ENCODE data around the gene DNAH17.

DNA sequence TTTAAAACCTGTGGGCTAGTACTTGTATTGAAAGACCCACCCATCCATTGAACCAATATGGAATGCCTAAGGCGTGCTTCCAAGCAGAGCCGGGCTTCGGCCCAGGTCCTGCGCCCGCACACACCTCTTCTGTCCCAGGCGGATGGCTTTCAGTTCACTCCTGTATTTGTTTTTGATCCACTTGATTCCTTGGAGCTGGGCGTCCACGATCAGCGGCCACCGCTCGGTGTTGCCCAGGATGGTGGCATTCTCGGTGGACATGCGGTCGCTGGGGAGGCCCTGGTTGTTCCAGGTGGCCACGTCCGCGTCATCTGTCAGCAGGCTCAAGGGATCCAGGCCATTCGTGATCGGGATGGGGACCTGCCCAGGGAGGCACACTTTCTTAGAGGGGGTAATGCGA is 122.8 kb downstream of the DNAH17 start:
- TF ChIP-seq, protein P1, sequence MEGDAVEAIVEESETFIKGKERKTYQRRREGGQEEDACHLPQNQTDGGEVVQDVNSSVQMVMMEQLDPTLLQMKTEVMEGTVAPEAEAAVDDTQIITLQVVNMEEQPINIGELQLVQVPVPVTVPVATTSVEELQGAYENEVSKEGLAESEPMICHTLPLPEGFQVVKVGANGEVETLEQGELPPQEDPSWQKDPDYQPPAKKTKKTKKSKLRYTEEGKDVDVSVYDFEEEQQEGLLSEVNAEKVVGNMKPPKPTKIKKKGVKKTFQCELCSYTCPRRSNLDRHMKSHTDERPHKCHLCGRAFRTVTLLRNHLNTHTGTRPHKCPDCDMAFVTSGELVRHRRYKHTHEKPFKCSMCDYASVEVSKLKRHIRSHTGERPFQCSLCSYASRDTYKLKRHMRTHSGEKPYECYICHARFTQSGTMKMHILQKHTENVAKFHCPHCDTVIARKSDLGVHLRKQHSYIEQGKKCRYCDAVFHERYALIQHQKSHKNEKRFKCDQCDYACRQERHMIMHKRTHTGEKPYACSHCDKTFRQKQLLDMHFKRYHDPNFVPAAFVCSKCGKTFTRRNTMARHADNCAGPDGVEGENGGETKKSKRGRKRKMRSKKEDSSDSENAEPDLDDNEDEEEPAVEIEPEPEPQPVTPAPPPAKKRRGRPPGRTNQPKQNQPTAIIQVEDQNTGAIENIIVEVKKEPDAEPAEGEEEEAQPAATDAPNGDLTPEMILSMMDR (conservative IDR thresholded peaks at IDR 0.05; ENCODE audit: low read depth, low read length): no peak
- no peak for TF ChIP-seq EZH2 (IDR thresholded peaks at IDR 0.05; ENCODE audit: borderline replicate concordance, low read depth, low read length, poor library complexity, severe bottlenecking)
